ENCODE results near the gene TMEM165. TPM values are rescaled to one million over a fixed set of nuclear protein-coding genes. Genes with fewer than 3 reads are reported as not detected.

The TMEM165 gene
- total and polyA plus RNA-seq, 9 of the 15 experiments (the other 6 are each of a cell fraction or from before 2014, with no cell fraction given) = 21.3 to 145 (median 96.8) TPM

DNA sequence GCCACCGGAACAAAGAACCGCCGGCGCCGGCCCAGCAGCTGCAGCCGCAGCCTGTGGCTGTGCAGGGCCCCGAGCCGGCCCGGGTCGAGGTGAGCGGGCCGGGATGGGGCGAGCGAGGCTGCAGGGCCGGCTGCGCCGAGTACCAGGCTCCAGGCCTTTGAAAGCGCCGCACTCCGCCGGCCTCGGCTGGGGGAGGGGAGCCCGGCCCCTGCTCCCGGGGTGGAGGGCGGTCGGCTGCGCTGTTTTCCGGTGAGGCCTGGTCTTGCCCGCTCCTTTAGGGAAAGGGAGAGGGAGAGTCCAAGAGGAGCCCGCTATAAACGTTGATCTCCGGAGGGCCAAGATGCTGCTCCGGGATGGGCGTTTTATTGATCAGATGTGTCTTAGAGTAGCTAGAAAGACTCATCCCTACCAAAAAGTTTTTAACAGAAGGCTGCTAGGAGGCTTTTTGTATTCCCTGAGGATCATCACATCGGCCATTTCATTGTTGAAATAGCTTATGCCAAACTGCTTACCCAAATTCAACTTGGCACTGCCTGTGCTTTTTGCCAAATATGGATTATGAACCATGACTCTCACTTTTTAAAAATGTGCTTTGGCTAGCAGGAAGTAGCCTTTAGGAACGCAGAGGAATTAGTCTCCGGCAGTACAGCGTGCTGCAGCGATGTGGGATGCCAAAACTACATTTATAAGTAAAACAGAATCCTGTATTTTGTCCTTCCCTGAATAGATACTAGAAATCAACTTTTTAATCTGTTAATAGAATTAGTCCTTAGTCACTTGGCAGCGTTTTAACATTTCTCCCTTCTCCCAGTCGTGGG lies 760 bp downstream of the TMEM165 start (continued):
- TF ChIP-seq TBL1XR1 (IDR thresholded peaks at IDR 0.05; ENCODE audit: low read length in 2 of 2) (no peak), BRD9 (IDR thresholded peaks at IDR 0.05; ENCODE audit: low read depth, partially characterized antibody) (no peak), NELFE (IDR thresholded peaks at IDR 0.05; ENCODE audit: insufficient read depth, insufficient read length) (no peak), TOE1 (IDR thresholded peaks at IDR 0.05; ENCODE audit: borderline replicate concordance) (no peak), TOE1 (CRISPR knock-in tag; IDR thresholded peaks at IDR 0.05; ENCODE audit: borderline replicate concordance, low read depth) (no peak), CBFA2T2 (conservative IDR thresholded peaks at IDR 0.05) (no peak), JUNB (CRISPR knock-in tag; conservative IDR thresholded peaks at IDR 0.05) (no peak), SMARCA4 (IDR thresholded peaks at IDR 0.05) (no peak), ZNF699 (CRISPR knock-in tag; IDR thresholded peaks at IDR 0.05; ENCODE audit: insufficient replicate concordance) (no peak), MEF2A (IDR thresholded peaks at IDR 0.05; ENCODE audit: control insufficient read depth, low read depth, low read length) (no peak), BHLHE40 (IDR thresholded peaks at IDR 0.05; ENCODE audit: low read length) (no peak), EP400 (IDR thresholded peaks at IDR 0.05) (0 out of 2 replicates have a peak, but pooled peaks have one; percentile 7), RB1 (IDR thresholded peaks at IDR 0.05; ENCODE audit: low read depth) (no peak)
- TF ChIP-seq, protein P1, sequence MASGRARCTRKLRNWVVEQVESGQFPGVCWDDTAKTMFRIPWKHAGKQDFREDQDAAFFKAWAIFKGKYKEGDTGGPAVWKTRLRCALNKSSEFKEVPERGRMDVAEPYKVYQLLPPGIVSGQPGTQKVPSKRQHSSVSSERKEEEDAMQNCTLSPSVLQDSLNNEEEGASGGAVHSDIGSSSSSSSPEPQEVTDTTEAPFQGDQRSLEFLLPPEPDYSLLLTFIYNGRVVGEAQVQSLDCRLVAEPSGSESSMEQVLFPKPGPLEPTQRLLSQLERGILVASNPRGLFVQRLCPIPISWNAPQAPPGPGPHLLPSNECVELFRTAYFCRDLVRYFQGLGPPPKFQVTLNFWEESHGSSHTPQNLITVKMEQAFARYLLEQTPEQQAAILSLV (tag; IDR thresholded peaks at IDR 0.05) = no peak
- TF ChIP-seq, protein P2, sequence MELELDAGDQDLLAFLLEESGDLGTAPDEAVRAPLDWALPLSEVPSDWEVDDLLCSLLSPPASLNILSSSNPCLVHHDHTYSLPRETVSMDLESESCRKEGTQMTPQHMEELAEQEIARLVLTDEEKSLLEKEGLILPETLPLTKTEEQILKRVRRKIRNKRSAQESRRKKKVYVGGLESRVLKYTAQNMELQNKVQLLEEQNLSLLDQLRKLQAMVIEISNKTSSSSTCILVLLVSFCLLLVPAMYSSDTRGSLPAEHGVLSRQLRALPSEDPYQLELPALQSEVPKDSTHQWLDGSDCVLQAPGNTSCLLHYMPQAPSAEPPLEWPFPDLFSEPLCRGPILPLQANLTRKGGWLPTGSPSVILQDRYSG (tag; conservative IDR thresholded peaks at IDR 0.05; ENCODE audit: low read depth) = no peak
- TF ChIP-seq, protein P3, sequence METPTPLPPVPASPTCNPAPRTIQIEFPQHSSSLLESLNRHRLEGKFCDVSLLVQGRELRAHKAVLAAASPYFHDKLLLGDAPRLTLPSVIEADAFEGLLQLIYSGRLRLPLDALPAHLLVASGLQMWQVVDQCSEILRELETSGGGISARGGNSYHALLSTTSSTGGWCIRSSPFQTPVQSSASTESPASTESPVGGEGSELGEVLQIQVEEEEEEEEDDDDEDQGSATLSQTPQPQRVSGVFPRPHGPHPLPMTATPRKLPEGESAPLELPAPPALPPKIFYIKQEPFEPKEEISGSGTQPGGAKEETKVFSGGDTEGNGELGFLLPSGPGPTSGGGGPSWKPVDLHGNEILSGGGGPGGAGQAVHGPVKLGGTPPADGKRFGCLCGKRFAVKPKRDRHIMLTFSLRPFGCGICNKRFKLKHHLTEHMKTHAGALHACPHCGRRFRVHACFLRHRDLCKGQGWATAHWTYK (CRISPR knock-in tag; IDR thresholded peaks at IDR 0.05) = no peak
- TF ChIP-seq, protein P4, sequence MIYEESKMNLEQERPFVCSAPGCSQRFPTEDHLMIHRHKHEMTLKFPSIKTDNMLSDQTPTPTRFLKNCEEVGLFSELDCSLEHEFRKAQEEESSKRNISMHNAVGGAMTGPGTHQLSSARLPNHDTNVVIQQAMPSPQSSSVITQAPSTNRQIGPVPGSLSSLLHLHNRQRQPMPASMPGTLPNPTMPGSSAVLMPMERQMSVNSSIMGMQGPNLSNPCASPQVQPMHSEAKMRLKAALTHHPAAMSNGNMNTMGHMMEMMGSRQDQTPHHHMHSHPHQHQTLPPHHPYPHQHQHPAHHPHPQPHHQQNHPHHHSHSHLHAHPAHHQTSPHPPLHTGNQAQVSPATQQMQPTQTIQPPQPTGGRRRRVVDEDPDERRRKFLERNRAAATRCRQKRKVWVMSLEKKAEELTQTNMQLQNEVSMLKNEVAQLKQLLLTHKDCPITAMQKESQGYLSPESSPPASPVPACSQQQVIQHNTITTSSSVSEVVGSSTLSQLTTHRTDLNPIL (CRISPR knock-in tag; IDR thresholded peaks at IDR 0.05) = no peak
- TF ChIP-seq, protein P5, sequence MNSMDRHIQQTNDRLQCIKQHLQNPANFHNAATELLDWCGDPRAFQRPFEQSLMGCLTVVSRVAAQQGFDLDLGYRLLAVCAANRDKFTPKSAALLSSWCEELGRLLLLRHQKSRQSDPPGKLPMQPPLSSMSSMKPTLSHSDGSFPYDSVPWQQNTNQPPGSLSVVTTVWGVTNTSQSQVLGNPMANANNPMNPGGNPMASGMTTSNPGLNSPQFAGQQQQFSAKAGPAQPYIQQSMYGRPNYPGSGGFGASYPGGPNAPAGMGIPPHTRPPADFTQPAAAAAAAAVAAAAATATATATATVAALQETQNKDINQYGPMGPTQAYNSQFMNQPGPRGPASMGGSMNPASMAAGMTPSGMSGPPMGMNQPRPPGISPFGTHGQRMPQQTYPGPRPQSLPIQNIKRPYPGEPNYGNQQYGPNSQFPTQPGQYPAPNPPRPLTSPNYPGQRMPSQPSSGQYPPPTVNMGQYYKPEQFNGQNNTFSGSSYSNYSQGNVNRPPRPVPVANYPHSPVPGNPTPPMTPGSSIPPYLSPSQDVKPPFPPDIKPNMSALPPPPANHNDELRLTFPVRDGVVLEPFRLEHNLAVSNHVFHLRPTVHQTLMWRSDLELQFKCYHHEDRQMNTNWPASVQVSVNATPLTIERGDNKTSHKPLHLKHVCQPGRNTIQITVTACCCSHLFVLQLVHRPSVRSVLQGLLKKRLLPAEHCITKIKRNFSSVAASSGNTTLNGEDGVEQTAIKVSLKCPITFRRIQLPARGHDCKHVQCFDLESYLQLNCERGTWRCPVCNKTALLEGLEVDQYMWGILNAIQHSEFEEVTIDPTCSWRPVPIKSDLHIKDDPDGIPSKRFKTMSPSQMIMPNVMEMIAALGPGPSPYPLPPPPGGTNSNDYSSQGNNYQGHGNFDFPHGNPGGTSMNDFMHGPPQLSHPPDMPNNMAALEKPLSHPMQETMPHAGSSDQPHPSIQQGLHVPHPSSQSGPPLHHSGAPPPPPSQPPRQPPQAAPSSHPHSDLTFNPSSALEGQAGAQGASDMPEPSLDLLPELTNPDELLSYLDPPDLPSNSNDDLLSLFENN (IDR thresholded peaks at IDR 0.05; ENCODE audit: low read depth in 2 of 2, low read length in 2 of 2) = no peak
